Uterus (tissue), 4 donors: ENCODE data around the gene RHEB. TPM values are rescaled to one million over a fixed set of nuclear protein-coding genes. Genes with fewer than 3 reads are reported as not detected.

ENCODE experiments used
- DNase-seq, 2 donors: peaks; one replicate each; pipeline ENCODE4 v3.0.0-alpha.2; 2019 to 2020
- H3K27ac ChIP-seq, 2 donors: fragments of 200-600 bp; sonication (generic); 1 replicate in 1 of 2; 2 replicates in 1 of 2; pipeline ENCODE4 v1.5.1; 2016 to 2018
- H3K27me3 ChIP-seq, 2 donors: fragments of 200-600 bp; sonication (generic); one replicate each; pipeline ENCODE4 v1.5.1; 2018 to 2019; ENCODE audit warnings: control low read depth in 1 of 2
- H3K36me3 ChIP-seq, 2 donors: fragments of 200-600 bp; sonication (generic); one replicate each; pipeline ENCODE4 v1.5.1; 2019; ENCODE audit warnings: control low read depth in 1 of 2
- H3K4me1 ChIP-seq, 2 donors: fragments of 200-600 bp; sonication (generic); one replicate each; pipeline ENCODE4 v1.5.1; 2018 to 2019; ENCODE audit warnings: control low read depth in 1 of 2
- H3K4me3 ChIP-seq, 2 donors: fragments of 200-600 bp; sonication (generic); 1 replicate in 1 of 2; 2 replicates in 1 of 2; pipeline ENCODE4 v1.5.1; 2018 to 2019; ENCODE audit warnings: mild to moderate bottlenecking in 1 of 2
- H3K9me3 ChIP-seq, 2 donors: fragments of 200-600 bp; sonication (generic); one replicate each; pipeline ENCODE4 v1.5.1; 2019; ENCODE audit warnings: control low read depth in 1 of 2
- CTCF ChIP-seq, 4 experiments: fragments of 200-600 bp in 2 of 4; fragments of 450-650 bp in 2 of 4; sonication (generic) in 2 of 4; IDR thresholded peaks; one replicate each; pipeline ENCODE4 v1.5.1; 2016 to 2019; ENCODE audit warnings: antibody characterized with exemption in 4 of 4, mild to moderate bottlenecking in 2 of 4, moderate library complexity in 1 of 4
- POLR2A ChIP-seq, 2 donors: fragments of 450-650 bp; IDR thresholded peaks; one replicate each; pipeline ENCODE4 v1.6.1; 2016; ENCODE audit warnings: antibody characterized with exemption in 2 of 2, mild to moderate bottlenecking in 1 of 2, moderate library complexity in 1 of 2
- intact Hi-C: fragments of 100-400 bp; cut with DNase I; formaldehyde crosslinking; loops from one replicate; pipeline ENCODE4 v1.15.1; 2023; ENCODE audit warnings: low total_unique reads
- total RNA-seq, 4 donors: library from RNA; depleted of rRNA in 3 of 4; stranded (reverse); fragments of >200 nt in 3 of 4; gene quantifications; one replicate each; pipeline versions ENCODE4 v1.1.0 to v1.2.4, GENCODE V29; 2014 to 2023
- donor health status: DM: yes; HTN: yes; CAD: no.

RHEB gene
- total RNA-seq, 4 donors from 2014 or later, result 69.2 to 135 (median 102) TPM

GRCh38 chr7:151498495-151498894, 21.2 kb downstream of the RHEB start:
- Histone ChIP-seq H3K9me3 (no peaks in the 10 kb centered on the region), H3K27ac (no peak overlapping the region), H3K4me1 (peaks cover 0 to 8% of the 10 kb centered on the region in 2 donors), H3K4me3 (no peak overlapping the region), H3K36me3 (no peaks in the 10 kb centered on the region), H3K27me3 (no peaks in the 10 kb centered on the region)
- no peak for DNase-seq
- intact Hi-C loops, result no loop called here
- TF ChIP-seq POLR2A (IDR thresholded peaks at IDR 0.05) (no peak), CTCF (IDR thresholded peaks at IDR 0.05) (no peak)

- Histone ChIP-seq H3K9me3 (no peaks in the 10 kb centered on the region), H3K4me3 (no peak overlapping the region), H3K27me3 (no peaks in the 10 kb centered on the region), H3K27ac (no peak overlapping the region), H3K4me1 (peaks cover 0 to 4% of the 10 kb centered on the region in 2 donors), H3K36me3 (no peaks in the 10 kb centered on the region)
- intact Hi-C loops, result no loop called here
- DNase-seq, result no peak
- TF ChIP-seq CTCF (IDR thresholded peaks at IDR 0.05) (no peak), POLR2A (IDR thresholded peaks at IDR 0.05) (no peak)
These were observed 22.3 kb downstream of the RHEB start for GRCh38 chr7:151497306-151497871.

DNA sequence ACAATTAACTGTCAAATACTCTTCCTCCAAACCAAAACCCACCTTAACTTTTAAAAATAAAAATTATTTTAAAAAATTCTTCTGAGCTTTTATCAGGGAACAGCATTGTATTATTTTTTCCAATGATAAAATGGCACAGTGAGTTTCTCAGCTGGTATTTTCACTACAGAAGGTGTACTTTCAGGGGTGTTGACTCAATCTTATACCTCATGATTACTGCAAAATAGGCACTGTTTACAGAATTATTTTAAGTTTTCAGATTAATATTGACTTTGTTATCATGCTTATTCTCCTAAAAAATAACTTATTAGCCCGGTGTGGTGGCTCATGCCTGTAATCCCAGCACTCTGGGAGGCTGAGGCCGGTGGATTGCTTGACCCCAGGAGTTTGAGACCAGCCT, 24.3 kb downstream of the RHEB start:
- Histone ChIP-seq H3K9me3 (no peaks in the 10 kb centered on the region), H3K36me3 (no peaks in the 10 kb centered on the region), H3K4me3 (no peak overlapping the region), H3K27me3 (no peaks in the 10 kb centered on the region), H3K27ac (no peak overlapping the region), H3K4me1 (peaks cover 0 to 7% of the 10 kb centered on the region in 2 donors)
- TF ChIP-seq CTCF (IDR thresholded peaks at IDR 0.05), result no peak
- no peak for DNase-seq
- intact Hi-C loops, result no loop called here

DNA sequence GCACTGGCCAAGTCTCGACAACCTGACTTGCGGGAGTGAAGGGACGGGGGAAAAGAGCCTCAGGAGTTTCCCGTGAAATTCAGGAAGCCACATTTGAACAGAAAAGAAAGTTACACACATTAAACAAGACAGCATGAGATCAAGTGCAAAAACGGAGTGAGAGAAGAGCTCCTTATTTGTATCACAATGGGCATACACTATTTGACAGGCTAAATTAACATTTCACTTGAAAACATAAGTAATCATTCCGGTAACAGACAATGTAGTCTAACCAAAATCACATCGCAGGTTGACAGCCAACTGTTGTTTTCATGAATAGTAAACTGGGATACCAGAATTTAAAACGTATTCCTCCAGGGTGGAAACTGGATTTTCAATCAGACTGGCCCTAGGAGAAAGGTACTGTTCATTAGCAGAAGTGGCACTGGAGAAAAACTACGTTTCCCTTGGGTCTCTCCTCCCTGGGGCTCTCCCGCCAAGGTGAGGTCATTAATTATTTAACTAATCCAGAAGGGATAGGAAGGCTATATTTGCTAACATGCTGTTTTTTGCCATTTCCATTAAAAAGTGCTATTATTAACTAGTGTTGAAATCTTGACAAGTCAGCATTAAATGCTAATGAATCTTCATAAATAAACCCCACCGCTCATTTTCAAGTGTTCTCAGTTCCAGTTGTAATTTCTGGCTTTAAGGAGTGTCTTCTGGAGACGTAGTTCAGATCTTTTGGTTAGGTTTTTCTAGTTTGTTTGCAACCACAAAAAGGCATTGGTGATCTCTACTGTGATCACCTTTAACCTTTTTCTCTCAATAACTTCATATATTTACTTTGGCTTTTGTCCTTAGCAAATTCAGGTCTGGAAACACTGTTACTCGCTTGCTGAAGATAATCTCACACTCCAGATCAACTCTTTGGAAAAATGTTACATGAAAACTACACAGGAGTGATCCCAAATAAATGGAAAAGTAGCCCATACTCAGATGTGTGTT, 25.1 kb downstream of the RHEB start:
- Histone ChIP-seq H3K9me3 (no peaks in the 10 kb centered on the region), H3K27me3 (no peaks in the 10 kb centered on the region), H3K36me3 (no peaks in the 10 kb centered on the region), H3K4me3 (no peak overlapping the region), H3K4me1 (peaks cover 0 to 7% of the 10 kb centered on the region in 2 donors), H3K27ac (no peak overlapping the region)
- intact Hi-C loops, result no loop called here
- no peak for TF ChIP-seq POLR2A (IDR thresholded peaks at IDR 0.05)
- TF ChIP-seq CTCF (IDR thresholded peaks at IDR 0.05), result no peak
- DNase-seq, result no peak

GRCh38 chr7:151493083-151493482, 26.6 kb downstream of the RHEB start:
- DNase-seq, result no peak
- intact Hi-C loops, result no loop called here
- Histone ChIP-seq H3K4me3 (no peak overlapping the region), H3K27ac (no peak overlapping the region), H3K4me1 (peaks cover 0 to 7% of the 10 kb centered on the region in 2 donors), H3K9me3 (no peaks in the 10 kb centered on the region), H3K27me3 (no peaks in the 10 kb centered on the region), H3K36me3 (no peaks in the 10 kb centered on the region)
- TF ChIP-seq CTCF (IDR thresholded peaks at IDR 0.05), result no peak
- no peak for TF ChIP-seq POLR2A (IDR thresholded peaks at IDR 0.05)
